ENCODE results near the gene MRPL14.

DNA sequence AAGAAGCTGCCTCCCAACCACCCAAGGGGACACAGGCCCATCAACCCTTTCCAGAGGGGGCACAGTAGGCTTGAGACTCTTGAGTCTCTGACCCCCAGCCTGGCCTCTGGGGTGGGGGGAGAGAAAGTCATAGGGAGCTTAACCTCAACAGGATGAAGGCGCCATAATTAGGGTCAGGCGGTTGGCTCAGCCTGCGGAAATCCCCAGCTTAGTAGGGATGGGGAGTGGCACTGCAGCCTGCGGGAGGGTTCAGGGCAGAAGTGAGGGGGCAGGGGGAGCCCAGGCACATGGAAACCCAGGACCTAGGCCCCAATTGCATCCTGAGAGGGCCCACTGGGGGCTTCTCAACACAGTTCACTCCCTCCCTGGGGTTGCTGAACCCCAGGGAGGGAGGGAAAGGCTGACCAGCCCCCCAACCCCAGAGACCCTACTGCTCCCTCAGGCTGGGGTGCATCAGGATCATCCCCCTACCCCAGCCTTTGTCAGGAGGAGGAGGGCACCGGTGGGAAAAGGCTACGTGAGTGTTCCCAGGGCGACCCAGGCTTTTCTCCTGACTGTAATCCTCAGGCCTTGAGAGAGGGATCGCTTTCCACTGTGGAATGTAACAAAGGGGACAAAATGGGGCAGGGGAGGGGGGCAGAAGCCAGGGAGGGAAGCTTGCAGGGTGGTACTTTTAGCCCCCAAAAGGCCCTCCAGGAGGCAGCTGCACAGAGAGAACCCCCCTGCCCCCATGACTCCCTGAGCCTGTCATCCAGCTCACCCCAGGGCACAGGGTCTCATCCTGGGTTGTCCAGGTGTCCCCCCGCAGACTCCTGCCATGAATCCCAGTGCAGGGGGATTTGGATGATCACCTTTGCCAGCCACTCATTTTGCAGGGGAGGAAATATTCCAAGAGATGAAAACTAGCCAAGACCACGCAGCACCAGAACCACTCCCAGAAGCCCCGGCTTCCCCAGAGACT lies 46.4 kb downstream of the MRPL14 start:
- TF ChIP-seq POLR2AphosphoS5 (IDR thresholded peaks at IDR 0.05; ENCODE audit: insufficient read depth in 1 of 2, low read depth in 1 of 2): no peak
- TF ChIP-seq, protein P1, sequence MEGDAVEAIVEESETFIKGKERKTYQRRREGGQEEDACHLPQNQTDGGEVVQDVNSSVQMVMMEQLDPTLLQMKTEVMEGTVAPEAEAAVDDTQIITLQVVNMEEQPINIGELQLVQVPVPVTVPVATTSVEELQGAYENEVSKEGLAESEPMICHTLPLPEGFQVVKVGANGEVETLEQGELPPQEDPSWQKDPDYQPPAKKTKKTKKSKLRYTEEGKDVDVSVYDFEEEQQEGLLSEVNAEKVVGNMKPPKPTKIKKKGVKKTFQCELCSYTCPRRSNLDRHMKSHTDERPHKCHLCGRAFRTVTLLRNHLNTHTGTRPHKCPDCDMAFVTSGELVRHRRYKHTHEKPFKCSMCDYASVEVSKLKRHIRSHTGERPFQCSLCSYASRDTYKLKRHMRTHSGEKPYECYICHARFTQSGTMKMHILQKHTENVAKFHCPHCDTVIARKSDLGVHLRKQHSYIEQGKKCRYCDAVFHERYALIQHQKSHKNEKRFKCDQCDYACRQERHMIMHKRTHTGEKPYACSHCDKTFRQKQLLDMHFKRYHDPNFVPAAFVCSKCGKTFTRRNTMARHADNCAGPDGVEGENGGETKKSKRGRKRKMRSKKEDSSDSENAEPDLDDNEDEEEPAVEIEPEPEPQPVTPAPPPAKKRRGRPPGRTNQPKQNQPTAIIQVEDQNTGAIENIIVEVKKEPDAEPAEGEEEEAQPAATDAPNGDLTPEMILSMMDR (IDR thresholded peaks at IDR 0.05): no peak
